ENCODE measurements around the gene ZNF148. TPM values are rescaled to one million over a fixed set of nuclear protein-coding genes. Genes with fewer than 3 reads are reported as not detected.

ZNF148 gene
- total and polyA plus RNA-seq, 9 donors, result 12.9 to 36.0 (median 19.8) TPM

GRCh38 chr3:125202197-125202596 is 172.9 kb downstream of the ZNF148 start:
- no CpG with 5 or more reads among the region's 4 CpGs for WGBS (ENCODE audit: insufficient coverage)
- Histone ChIP-seq H3K36me3 (ENCODE audit: control insufficient read depth, insufficient read depth, low read length) (no peaks in the 10 kb centered on the region), H3K27ac (ENCODE audit: low read length) (no peak overlapping the region), H3K9me3 (replicated peaks; ENCODE audit: control insufficient read depth, low read depth, low read length) (peaks cover 2% of the 10 kb centered on the region), H3K4me3 (ENCODE audit: low read length) (no peak overlapping the region), H3K27me3 (ENCODE audit: control insufficient read depth, insufficient read depth, low read length) (no peaks in the 10 kb centered on the region), H3K4me1 (ENCODE audit: control insufficient read depth, insufficient read depth, low read length) (no peaks in the 10 kb centered on the region)
- no peak for DNase-seq

GRCh38 chr3:125200731-125201139 is 174.4 kb downstream of the ZNF148 start:
- no peak overlapping the region for H3K27ac ChIP-seq (ENCODE audit: low read length)
- H3K4me3 ChIP-seq (ENCODE audit: low read length), result no peak overlapping the region
- no peaks in the 10 kb centered on the region for H3K36me3 ChIP-seq (ENCODE audit: control insufficient read depth, insufficient read depth, low read length)
- 96% methylated on average over 3 of the region's 6 CpGs for WGBS (ENCODE audit: insufficient coverage)
- no peak for DNase-seq
- no peaks in the 10 kb centered on the region for H3K27me3 ChIP-seq (ENCODE audit: control insufficient read depth, insufficient read depth, low read length)
- H3K9me3 ChIP-seq (replicated peaks; ENCODE audit: control insufficient read depth, low read depth, low read length), result peaks cover 2% of the 10 kb centered on the region
- no peaks in the 10 kb centered on the region for H3K4me1 ChIP-seq (ENCODE audit: control insufficient read depth, insufficient read depth, low read length)

GRCh38 chr3:125194849-125195601 is 180.1 kb downstream of the ZNF148 start:
- H3K4me1 ChIP-seq (ENCODE audit: control insufficient read depth, insufficient read depth, low read length), result no peaks in the 10 kb centered on the region
- H3K27me3 ChIP-seq (ENCODE audit: control insufficient read depth, insufficient read depth, low read length), result no peaks in the 10 kb centered on the region
- H3K4me3 ChIP-seq (ENCODE audit: low read length), result no peak overlapping the region
- H3K9me3 ChIP-seq (replicated peaks; ENCODE audit: control insufficient read depth, low read depth, low read length), result no peaks in the 10 kb centered on the region
- WGBS (ENCODE audit: insufficient coverage), result 0% methylated on average over 1 of the region's 5 CpGs
- peak; percentile 37 for DNase-seq
- no peak overlapping the region for H3K27ac ChIP-seq (ENCODE audit: low read length)
- no peaks in the 10 kb centered on the region for H3K36me3 ChIP-seq (ENCODE audit: control insufficient read depth, insufficient read depth, low read length)

DNA sequence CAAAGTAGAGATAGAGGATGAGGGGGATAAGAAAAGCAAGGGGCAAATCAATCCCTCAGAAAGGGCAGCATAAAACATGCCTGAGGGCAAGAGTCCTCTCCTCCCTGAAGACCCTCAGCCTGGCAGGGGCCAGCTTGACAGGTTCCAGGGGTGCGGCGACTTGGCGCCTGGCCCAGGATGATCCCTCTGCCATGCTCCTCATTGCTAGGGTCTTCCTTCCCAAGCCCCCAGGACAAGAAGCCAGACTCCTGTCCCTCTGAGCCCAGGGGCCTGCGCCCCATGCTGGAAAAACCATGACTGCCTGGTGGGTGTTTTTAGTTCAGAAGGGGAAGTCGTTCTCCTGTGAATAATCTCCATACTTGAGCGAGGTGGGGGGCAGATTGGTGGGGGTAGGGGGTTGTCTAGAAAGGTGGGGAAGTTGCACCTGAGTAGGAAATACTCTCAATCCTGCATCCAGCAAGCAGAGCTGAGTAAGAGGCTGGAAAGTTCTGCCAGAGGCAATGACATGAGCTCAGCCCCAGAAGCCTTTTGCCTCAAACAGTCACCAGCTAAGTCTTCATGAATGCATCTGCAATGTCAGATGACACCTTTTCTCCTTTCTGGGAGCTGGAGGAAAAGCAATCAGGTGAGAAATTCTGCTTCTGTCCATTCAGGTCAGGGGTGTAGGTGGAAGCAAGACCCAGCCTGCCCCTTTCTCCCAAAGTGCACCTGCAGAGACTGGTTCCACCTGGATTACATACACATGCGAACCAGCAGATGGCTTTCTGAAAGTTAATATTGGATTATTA is 180.9 kb downstream of the ZNF148 start:
- Histone ChIP-seq H3K9me3 (replicated peaks; ENCODE audit: control insufficient read depth, low read depth, low read length) (no peaks in the 10 kb centered on the region), H3K27ac (ENCODE audit: low read length) (no peak overlapping the region), H3K36me3 (ENCODE audit: control insufficient read depth, insufficient read depth, low read length) (no peaks in the 10 kb centered on the region), H3K4me3 (ENCODE audit: low read length) (no peak overlapping the region), H3K27me3 (ENCODE audit: control insufficient read depth, insufficient read depth, low read length) (no peaks in the 10 kb centered on the region), H3K4me1 (ENCODE audit: control insufficient read depth, insufficient read depth, low read length) (no peaks in the 10 kb centered on the region)
- WGBS (ENCODE audit: insufficient coverage), result 100% methylated on average over 3 of the region's 7 CpGs
- DNase-seq, result no peak

DNA sequence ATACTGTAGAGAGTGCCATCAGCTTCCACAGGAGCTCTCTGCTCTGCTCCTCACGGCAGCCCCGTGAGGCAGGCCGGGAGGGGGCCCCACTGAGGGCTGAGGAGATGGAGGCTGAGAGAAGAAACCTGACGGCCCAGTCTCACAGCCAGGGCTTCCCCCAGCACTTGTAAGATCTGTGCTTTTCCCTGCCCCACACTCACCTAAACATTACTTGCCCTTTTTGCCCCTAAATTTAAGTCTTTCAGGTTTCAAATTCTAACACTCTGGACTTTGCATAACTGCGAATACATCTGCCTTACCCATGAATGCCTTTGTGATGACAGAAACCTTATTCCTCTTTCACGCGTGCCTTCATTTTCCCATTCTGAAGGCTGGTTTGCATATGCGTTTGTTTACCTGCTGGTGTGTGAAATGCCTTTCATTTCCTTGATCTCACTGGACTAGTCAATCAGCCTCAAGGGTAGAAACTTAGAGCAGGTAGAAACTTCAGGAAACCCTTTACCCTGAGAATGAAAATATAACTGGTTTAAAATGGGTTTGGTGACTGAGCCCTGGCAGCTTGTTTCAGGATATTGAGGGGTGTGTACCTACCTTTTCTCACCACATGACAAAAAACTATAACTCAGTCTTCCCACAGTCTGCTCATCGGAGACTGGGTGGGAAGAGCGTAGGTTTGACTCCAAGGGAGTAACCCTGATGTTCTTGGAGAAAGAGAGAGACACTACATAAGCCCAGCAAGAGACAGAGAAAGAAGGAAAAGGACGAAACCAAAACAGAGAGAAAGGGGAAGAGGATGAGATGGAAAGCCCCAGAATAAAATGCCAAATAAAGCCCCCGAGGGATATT is 182.7 kb downstream of the ZNF148 start:
- Histone ChIP-seq H3K4me1 (ENCODE audit: control insufficient read depth, insufficient read depth, low read length) (no peaks in the 10 kb centered on the region), H3K36me3 (ENCODE audit: control insufficient read depth, insufficient read depth, low read length) (no peaks in the 10 kb centered on the region), H3K27me3 (ENCODE audit: control insufficient read depth, insufficient read depth, low read length) (no peaks in the 10 kb centered on the region), H3K27ac (ENCODE audit: low read length) (no peak overlapping the region), H3K9me3 (replicated peaks; ENCODE audit: control insufficient read depth, low read depth, low read length) (no peaks in the 10 kb centered on the region), H3K4me3 (ENCODE audit: low read length) (no peak overlapping the region)
- 88% methylated on average over 2 of the region's 12 CpGs for WGBS (ENCODE audit: insufficient coverage)
- DNase-seq, result no peak

- H3K36me3 ChIP-seq (ENCODE audit: control insufficient read depth, insufficient read depth, low read length), result no peaks in the 10 kb centered on the region
- no peaks in the 10 kb centered on the region for H3K9me3 ChIP-seq (replicated peaks; ENCODE audit: control insufficient read depth, low read depth, low read length)
- H3K4me3 ChIP-seq (ENCODE audit: low read length), result no peak overlapping the region
- H3K27ac ChIP-seq (ENCODE audit: low read length), result no peak overlapping the region
- 79% methylated on average over 7 of the region's 7 CpGs for WGBS (ENCODE audit: insufficient coverage)
- no peaks in the 10 kb centered on the region for H3K27me3 ChIP-seq (ENCODE audit: control insufficient read depth, insufficient read depth, low read length)
- peaks cover 2% of the 10 kb centered on the region for H3K4me1 ChIP-seq (ENCODE audit: control insufficient read depth, insufficient read depth, low read length)
- DNase-seq, result no peak
Measured at GRCh38 chr3:125191730-125192129, 183.4 kb downstream of the ZNF148 start.

DNA sequence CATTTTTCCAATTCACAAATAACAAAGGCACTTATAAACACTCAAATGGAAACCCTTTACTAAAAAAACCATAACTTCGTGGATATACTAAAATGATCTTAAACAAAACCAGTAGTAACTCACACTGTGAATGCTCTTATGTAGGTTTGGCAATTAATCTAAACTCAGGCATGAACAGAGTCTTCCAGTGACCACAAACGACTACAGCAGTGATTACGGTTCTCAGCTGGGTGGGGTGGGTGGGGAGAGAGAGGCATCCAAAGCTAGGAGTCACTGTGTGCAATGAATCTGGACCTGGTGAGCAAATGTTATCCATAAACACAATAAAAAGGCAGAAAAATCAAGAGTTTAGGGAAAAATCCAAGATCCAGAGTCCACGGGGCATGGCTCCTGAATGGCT is 183.9 kb downstream of the ZNF148 start:
- Histone ChIP-seq H3K9me3 (replicated peaks; ENCODE audit: control insufficient read depth, low read depth, low read length) (no peaks in the 10 kb centered on the region), H3K27ac (ENCODE audit: low read length) (no peak overlapping the region), H3K36me3 (ENCODE audit: control insufficient read depth, insufficient read depth, low read length) (no peaks in the 10 kb centered on the region), H3K4me3 (ENCODE audit: low read length) (no peak overlapping the region), H3K27me3 (ENCODE audit: control insufficient read depth, insufficient read depth, low read length) (no peaks in the 10 kb centered on the region), H3K4me1 (ENCODE audit: control insufficient read depth, insufficient read depth, low read length) (peaks cover 6% of the 10 kb centered on the region)
- DNase-seq, result no peak
- WGBS (ENCODE audit: insufficient coverage), result 80% methylated on average over 1 of the region's 4 CpGs

DNA sequence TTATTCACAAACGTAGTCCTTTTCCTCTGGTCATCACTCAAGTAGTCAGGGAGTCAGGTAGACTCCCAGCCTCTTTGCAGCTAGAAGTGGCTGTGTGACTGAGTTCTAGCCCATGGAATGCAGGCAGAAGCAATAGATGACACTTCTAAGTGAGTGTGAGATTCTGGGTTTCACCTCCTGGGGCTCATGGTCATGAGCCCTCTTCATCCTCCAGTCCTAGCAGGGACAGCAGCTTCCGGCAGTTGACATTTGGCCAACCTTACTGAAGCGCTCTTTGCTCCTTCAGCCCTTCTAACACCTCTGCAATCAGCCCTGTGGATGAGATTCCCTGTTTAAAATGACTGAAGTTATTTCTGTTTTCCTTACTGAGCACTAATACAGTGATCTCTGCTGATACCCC is 184.3 kb downstream of the ZNF148 start:
- Histone ChIP-seq H3K4me3 (ENCODE audit: low read length) (no peak overlapping the region), H3K9me3 (replicated peaks; ENCODE audit: control insufficient read depth, low read depth, low read length) (no peaks in the 10 kb centered on the region), H3K27me3 (ENCODE audit: control insufficient read depth, insufficient read depth, low read length) (no peaks in the 10 kb centered on the region), H3K27ac (ENCODE audit: low read length) (no peak overlapping the region), H3K4me1 (ENCODE audit: control insufficient read depth, insufficient read depth, low read length) (peaks cover 7% of the 10 kb centered on the region), H3K36me3 (ENCODE audit: control insufficient read depth, insufficient read depth, low read length) (no peaks in the 10 kb centered on the region)
- 80% methylated on average over 1 of the region's 3 CpGs for WGBS (ENCODE audit: insufficient coverage)
- no peak for DNase-seq

- Histone ChIP-seq H3K27ac (ENCODE audit: low read length) (no peak overlapping the region), H3K27me3 (ENCODE audit: control insufficient read depth, insufficient read depth, low read length) (no peaks in the 10 kb centered on the region), H3K4me1 (ENCODE audit: control insufficient read depth, insufficient read depth, low read length) (peaks cover 10% of the 10 kb centered on the region), H3K4me3 (ENCODE audit: low read length) (no peak overlapping the region), H3K36me3 (ENCODE audit: control insufficient read depth, insufficient read depth, low read length) (no peaks in the 10 kb centered on the region), H3K9me3 (replicated peaks; ENCODE audit: control insufficient read depth, low read depth, low read length) (no peaks in the 10 kb centered on the region)
- DNase-seq, result no peak
- 100% methylated on average over 3 of the region's 7 CpGs for WGBS (ENCODE audit: insufficient coverage)
Measured at GRCh38 chr3:125189378-125190165, 185.6 kb downstream of the ZNF148 start.

All from muscle of leg (tissue), 11 donors.